Tibial nerve (tissue), 4 donors: ENCODE measurements around the gene TMEM38B.

Source experiments
- CTCF ChIP-seq, 5 experiments: fragments of 200-600 bp in 3 of 5; fragments of 450-650 bp in 2 of 5; sonication (generic) in 3 of 5; IDR thresholded peaks; one replicate each; pipeline ENCODE4 v1.5.1; 2016 to 2019; ENCODE audit warnings: antibody characterized with exemption in 5 of 5, mild to moderate bottlenecking in 3 of 5, moderate library complexity in 2 of 5
- EP300 ChIP-seq, 2 donors: sonication (generic); formaldehyde crosslinking; IDR thresholded peaks; one replicate each; pipeline ENCODE4 v1.6.1; 2017; ENCODE audit warnings: antibody characterized with exemption in 2 of 2, mild to moderate bottlenecking in 1 of 2
- POLR2A ChIP-seq, 2 donors: fragments of 450-650 bp; IDR thresholded peaks; one replicate each; pipeline ENCODE4 v1.6.1; 2017; ENCODE audit warnings: antibody characterized with exemption in 2 of 2, mild to moderate bottlenecking in 2 of 2, moderate library complexity in 2 of 2

GRCh38 chr9:105673850-105674387, 20.4 kb upstream of the TMEM38B start:
- TF ChIP-seq CTCF (IDR thresholded peaks at IDR 0.05) (no peak), EP300 (IDR thresholded peaks at IDR 0.05) (no peak), POLR2A (IDR thresholded peaks at IDR 0.05) (no peak)
